HG03097 (cell line): ENCODE results near the gene GPER1.

Source experiments
- ATAC-seq: cut with Tn5 transposase; IDR thresholded peaks from one replicate; pipeline ENCODE4 v1.9.1; 2021; ENCODE audit not compliant: unreplicated experiment, low FRiP score

The GPER1 gene

GRCh38 chr7:1086588-1087464, 1.1 kb upstream of the GPER1 start:
- ATAC-seq: peak; percentile 62

- ATAC-seq: no peak
Measured at GRCh38 chr7:1087465-1087814, 473 bp upstream of the GPER1 start.

DNA sequence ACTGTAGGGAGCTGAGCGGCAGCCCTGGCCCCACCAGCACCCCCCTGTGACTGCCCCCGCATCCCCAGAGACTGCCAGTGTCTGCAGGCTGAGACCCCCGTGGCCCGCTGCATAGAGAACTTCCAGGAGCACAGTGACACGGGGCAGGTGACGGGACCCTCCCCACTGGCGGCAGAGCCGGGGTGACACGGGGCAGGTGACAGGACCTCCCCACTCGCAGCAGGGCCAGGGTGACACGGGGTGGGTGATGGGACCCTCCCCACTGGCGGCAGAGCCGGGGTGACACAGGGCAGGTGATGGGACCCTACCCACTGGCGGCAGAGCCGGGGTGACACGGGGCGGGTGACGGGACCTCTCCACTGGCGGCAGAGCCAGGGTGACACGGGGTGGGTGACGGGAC, 2.3 kb downstream of the GPER1 start:
- no peak for ATAC-seq

- no peak for ATAC-seq
Measured at GRCh38 chr7:1090686-1091643, 3.1 kb downstream of the GPER1 start.

- no peak for ATAC-seq
Measured at GRCh38 chr7:1091644-1092027, 3.7 kb downstream of the GPER1 start.

- no peak for ATAC-seq
Measured at GRCh38 chr7:1092161-1092632, 4.3 kb downstream of the GPER1 start.

DNA sequence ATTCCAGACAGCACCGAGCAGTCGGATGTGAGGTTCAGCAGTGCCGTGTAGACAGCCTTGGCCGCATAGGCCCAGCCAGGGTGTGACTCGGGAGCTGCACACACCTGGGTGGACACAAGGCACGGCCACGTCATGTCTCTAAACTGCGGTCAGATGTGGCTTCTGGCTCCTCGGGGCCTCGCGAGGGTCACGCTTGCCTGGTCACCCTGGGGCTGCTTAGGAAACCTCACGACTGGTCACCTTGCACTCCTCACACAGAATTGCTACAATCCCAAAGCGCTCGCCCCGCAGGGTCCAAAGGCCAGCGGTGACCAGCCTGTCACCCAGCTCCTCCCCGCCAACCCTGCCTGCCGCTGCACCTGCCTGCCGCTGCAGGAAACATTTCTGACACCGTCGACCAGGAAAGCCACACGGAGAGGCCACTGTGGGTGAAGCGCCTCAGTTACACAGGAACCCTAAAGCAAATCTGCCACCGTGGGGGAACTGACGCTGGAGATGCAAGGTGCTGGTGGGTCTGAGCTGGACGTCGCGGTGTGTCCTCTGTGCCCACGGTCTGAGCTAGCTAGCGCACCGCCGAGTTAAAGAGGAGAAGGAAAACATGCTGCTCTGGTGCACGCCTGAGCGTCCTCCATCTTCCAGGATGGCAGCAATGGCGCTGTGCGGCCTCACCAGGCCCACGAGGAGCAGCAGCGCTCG, 5.0 kb downstream of the GPER1 start:
- ATAC-seq: no peak

DNA sequence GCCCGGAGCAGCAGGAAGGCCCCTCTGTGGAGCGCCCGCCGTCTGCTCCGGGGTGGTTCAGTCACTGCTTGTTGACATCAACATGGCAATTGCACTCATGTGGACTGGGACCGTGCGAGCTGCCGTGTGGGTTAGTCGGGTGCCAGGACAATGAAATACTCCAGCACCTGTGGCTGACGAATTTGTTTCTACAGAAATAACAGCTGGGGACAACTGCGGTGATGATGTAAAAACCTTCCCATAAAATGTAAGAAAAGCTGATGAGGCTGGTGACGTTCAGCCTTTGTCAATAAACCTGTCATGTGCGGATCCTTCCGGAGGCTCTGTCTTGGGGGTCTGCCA, 5.6 kb downstream of the GPER1 start:
- no peak for ATAC-seq

GRCh38 chr7:1093916-1094508, 6.1 kb downstream of the GPER1 start:
- no peak for ATAC-seq

- ATAC-seq: no peak
Measured at GRCh38 chr7:1094870-1095269, 7.0 kb downstream of the GPER1 start.

GRCh38 chr7:1095621-1096155, 7.8 kb downstream of the GPER1 start:
- no peak for ATAC-seq

DNA sequence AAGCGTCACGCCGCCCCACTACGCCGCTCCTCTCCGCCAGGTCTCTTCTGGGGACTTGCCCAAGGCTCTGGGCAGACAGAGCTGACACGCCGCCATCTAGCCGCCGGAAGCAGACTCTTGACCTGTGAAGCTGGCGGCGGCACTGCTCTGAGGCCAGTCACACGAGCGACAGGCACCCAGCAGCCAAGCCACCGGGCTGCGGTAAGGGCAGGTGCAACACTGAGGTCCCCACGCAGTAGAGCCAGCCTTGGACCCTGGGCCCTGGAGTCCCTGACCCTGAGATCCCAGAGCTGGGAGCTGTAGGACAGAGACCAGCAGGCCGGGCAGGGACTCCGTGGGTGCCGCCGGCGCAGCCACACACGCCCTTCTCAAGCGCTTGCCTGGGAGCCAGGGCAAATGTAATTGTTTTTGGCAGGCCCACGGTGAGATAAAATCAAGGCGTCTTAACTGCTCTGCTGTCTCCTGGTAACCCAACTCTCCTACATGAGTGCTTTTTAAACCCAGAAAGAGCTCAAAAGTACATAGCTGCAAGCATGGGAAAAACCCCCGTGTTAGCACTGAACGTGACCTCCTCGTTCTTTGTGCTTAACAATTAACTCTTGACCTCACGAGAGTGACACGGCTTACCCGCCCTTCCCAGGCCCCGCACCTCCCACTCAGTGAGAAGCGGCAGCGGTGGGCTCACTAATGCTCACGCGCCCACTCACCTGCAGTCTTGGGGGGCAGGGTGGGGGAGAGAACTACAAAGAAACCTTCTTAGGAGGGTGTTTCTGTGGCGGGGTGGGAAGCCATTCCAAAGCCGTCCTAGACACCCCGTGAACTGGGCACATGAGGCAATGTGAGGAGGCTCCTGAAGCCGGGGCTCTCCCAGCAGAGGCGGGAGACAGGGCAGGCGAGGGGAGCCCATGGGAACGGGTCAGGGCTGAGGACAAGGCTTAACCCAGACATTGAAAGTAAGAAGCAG, 8.5 kb downstream of the GPER1 start:
- no peak for ATAC-seq

GRCh38 chr7:1097120-1097504, 9.2 kb downstream of the GPER1 start:
- ATAC-seq: no peak

DNA sequence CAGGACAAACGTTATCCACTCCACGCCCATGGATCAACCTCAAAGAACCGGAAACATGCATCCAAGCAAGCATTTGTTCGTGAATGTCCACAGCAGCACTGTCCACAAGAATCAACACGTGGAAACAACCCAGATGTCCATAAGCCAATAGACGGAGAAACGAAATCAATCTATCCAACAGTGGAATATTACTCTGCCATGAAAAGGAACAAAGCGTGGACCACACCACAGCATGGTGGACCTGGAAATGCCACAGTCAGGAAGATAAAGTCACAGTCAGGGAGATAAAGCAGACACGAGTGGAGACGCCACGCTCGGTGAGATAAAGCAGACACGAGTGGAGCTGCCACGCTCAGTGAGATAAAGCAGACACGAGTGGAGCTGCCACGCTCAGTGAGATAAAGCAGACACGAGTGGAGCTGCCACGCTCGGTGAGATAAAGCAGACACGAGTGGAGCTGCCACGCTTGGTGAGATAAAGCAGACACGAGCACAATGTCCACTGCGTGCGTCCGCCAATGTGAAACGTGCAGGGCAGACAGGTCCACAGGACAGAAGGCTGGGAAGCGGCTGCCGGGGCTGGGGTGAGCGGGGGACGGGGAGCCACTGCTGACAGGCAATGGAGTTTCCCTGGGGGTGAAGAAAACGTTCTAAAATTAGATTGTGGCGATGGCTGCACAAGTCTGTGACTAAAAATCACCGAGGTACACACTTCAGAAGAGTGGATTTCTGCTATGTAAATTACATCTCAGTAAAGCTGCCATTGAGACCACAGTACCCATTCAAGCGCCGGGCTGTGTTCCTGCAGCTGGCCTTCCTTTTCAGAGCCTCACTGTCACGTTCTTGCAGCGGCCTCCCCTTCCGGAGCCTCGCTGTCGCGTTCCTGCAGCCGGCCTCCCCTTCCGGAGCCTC, 10.6 kb downstream of the GPER1 start:
- no peak for ATAC-seq

DNA sequence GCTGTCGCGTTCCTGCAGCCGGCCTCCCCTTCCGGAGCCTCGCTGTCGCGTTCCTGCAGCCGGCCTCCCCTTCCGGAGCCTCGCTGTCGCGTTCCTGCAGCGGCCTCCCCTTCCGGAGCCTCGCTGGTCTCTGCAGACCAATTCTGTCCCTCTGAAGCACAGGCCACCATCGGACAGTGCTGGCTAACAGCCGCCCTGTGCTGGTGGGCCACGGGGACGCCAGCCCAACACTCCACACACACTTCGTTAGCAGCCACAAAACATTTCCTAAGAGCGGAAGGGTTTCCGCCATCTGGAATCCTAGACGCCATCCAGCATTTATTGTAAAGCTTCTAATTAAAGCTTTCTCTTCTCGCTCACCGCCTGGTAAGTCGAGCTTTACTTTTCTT, 11.2 kb downstream of the GPER1 start:
- no peak for ATAC-seq

DNA sequence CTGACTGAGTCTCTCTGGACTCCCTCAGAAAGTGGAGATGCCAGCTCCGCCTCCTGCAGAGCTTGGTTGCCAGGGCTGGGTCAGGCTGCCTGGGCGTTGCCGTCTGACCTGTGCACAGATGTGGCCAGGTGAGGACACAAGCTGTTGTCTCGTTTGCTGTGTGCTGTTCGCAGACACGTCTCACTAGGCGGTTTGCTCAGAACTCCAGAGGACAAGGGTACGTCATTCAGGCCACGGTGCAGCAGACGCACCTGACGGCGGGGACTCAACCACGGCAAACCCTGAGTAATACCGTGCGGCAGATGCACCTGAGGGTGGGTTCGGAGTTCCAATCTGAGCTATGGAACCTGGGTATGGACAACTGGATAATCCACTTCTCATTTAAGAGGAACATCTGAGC, 11.7 kb downstream of the GPER1 start:
- no peak for ATAC-seq

GRCh38 chr7:1100386-1100785, 12.5 kb downstream of the GPER1 start:
- ATAC-seq: no peak

GRCh38 chr7:1100834-1101562, 13.1 kb downstream of the GPER1 start:
- no peak for ATAC-seq
